ENCODE results near the gene IBTK.

GRCh38 chr6:82131441-82131840 is 116.1 kb downstream of the IBTK start:
- TF ChIP-seq ZNF281 (CRISPR knock-in tag; IDR thresholded peaks at IDR 0.05) (no peak), PREB (CRISPR knock-in tag; IDR thresholded peaks at IDR 0.05; ENCODE audit: borderline replicate concordance) (no peak), JUN (CRISPR knock-in tag; IDR thresholded peaks at IDR 0.05) (no peak), NR2C2 (CRISPR knock-in tag; IDR thresholded peaks at IDR 0.05) (no peak), CBFB (CRISPR knock-in tag; IDR thresholded peaks at IDR 0.05; ENCODE audit: low read depth) (no peak), CTCF (IDR thresholded peaks at IDR 0.05) (no peak), FOXP1 (CRISPR knock-in tag; IDR thresholded peaks at IDR 0.05; ENCODE audit: borderline replicate concordance) (no peak), CREB1 (CRISPR knock-in tag; IDR thresholded peaks at IDR 0.05) (no peak), ARID4B (CRISPR knock-in tag; IDR thresholded peaks at IDR 0.05; ENCODE audit: borderline replicate concordance) (no peak), SP1 (CRISPR knock-in tag; conservative IDR thresholded peaks at IDR 0.05) (no peak), AR (CRISPR knock-in tag; IDR thresholded peaks at IDR 0.05) (no peak), FOXJ3 (CRISPR knock-in tag; IDR thresholded peaks at IDR 0.05; ENCODE audit: borderline replicate concordance) (no peak), ESRRA (CRISPR knock-in tag; IDR thresholded peaks at IDR 0.05; ENCODE audit: borderline replicate concordance) (no peak)

All from WTC11 (cell line).